ENCODE data around the gene TNXB.

- TF ChIP-seq HNRNPK (IDR thresholded peaks at IDR 0.05; ENCODE audit: low read depth, low read length, poor library complexity, severe bottlenecking) (no peak), CTCF (IDR thresholded peaks at IDR 0.05 in 2 of 3, conservative IDR thresholded peaks at IDR 0.05 in 1 of 3; ENCODE audit: insufficient read depth in 2 of 3, low read depth in 1 of 3, low read length in 3 of 3) (no peak), KDM1A (IDR thresholded peaks at IDR 0.05) (no peak), CBX2 (IDR thresholded peaks at IDR 0.05; ENCODE audit: insufficient read depth, low read length, poor library complexity, severe bottlenecking) (no peak), LEF1 (IDR thresholded peaks at IDR 0.05) (no peak), PHF8 (IDR thresholded peaks at IDR 0.05; ENCODE audit: borderline replicate concordance, low read length) (no peak), TOE1 (IDR thresholded peaks at IDR 0.05; ENCODE audit: borderline replicate concordance) (no peak), TOE1 (CRISPR knock-in tag; IDR thresholded peaks at IDR 0.05; ENCODE audit: borderline replicate concordance, low read depth) (no peak), ZSCAN29 (IDR thresholded peaks at IDR 0.05) (no peak), SIN3B (IDR thresholded peaks at IDR 0.05; ENCODE audit: low read depth) (no peak), HIVEP1 (CRISPR knock-in tag; IDR thresholded peaks at IDR 0.05) (no peak), MYC (IDR thresholded peaks at IDR 0.05; ENCODE audit: low read depth, low read length) (no peak), MYC (CRISPR knock-in tag; IDR thresholded peaks at IDR 0.05; ENCODE audit: borderline replicate concordance, low read depth) (no peak), PML (IDR thresholded peaks at IDR 0.05; ENCODE audit: low read length) (no peak), POLR2AphosphoS5 (IDR thresholded peaks at IDR 0.05; ENCODE audit: control insufficient read depth, insufficient read depth, low read depth, low read length) (no peak), ZNF589 (CRISPR knock-in tag; IDR thresholded peaks at IDR 0.05; ENCODE audit: low read depth) (no peak)
These were observed 6.9 kb downstream of the TNXB start for GRCh38 chr6:32102255-32102654.

All from K562 (cell line).